HG03045 (cell line): ENCODE results near the gene SBNO1.
"Not testable (repeated sequence)": the region's sequence is repeated elsewhere in the genome, so short reads cannot be mapped to it uniquely, and the experiment has no call there.

Source experiments
- ATAC-seq: cut with Tn5 transposase; IDR thresholded peaks from one replicate; pipeline ENCODE4 v1.9.1; 2021; ENCODE audit warnings: mild to moderate bottlenecking, moderate library complexity; ENCODE audit not compliant: unreplicated experiment

SBNO1 gene

DNA sequence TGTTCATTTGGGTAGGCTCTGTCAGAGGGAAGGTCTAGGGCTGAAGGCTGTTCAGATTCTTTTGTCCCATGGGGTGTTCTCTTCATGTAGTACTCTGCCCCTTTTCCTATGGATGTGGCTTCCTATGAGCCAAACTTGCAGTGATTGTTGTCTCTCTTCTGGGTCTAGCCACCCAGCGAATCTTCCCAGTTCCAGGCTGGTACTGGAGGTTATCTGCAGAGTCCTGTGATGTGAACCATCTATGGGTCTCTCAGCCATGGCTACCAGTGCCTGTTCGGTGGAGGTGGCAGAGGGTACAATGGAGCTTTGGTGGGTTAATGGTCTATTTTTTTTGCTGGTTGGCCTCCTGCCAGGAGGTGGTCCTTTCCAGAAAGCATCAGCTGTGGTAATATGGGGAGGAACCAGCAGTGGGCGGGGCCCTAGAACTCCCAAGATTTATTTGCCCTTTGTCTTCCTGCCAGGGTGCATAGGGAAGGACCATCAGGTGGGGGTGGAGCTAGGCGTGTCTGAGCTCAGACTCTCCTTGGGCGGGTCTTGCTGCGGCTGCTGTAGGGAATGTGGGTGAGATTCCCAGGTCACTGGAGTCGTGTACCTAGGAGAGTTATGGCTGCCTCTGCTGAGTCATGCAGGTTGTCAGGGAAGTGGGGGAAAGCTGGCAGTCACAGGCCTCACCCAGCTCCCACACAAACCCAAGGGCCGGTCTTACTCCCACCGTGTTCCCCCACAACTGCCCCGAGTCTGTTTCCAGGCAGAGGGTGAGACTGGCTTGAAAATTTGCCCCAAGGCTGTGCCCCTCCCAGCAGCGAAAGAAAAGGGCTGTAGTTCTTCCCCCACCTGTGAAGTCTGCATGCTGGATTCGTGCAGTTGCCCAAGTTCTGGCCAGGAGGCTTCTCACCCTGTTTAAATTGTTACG is 113.9 kb downstream of the SBNO1 start:
- ATAC-seq: no peak

DNA sequence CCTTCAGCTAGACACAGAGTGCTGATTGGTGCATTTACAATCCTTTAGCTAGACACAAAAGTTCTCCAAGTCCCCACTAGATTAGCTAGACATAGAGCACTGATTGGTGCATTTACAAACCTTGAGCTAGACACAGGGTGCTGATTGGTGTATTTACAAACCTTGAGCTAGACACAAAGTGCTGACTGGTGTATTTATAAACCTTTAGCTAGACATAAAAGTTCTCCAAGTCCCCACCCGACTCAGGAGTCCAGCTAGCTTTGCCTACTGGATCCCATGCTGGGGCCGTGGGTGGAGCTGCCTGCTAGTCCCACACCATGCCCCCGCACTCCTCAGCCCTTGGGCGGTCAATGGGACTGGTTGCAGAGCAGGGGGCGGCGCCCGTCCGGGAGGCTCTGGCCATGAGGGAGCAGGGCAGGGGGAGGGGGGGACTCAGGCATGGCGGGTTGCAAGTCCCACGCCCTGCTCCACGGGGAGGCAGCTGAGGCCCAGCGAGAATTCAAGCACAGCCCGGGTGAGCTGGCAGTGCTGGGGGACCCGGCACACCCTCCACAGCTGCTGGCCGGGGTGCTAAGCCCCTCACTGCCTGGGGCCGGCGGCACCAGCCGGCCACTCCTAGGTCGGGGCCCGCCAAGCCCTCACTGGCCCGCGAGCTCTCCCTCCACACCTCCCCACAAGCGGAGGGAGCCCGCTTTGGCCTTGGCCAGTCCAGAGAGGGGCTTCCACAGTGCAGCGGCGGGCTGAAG is 115.5 kb downstream of the SBNO1 start:
- not testable (repeated sequence) for ATAC-seq

DNA sequence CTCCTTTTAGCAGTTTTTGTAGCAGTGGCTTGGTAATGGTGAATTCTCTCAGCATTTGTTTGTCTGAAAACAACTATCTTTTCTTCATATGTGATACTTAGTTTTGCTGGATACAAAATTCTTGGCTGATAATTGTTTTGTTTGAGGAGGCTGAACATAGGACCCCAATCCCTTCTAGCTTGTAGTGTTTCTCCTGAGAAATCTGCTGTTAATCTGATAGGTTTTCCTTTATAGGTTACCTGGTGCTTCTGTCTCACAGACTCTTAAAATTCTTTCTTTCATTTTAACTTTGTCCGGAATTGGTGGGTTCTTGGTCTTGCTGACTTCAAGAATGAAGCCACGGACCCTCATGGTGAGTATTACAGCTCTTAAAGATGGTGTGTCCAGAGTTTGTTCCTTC is 116.5 kb downstream of the SBNO1 start:
- ATAC-seq: not testable (repeated sequence)

DNA sequence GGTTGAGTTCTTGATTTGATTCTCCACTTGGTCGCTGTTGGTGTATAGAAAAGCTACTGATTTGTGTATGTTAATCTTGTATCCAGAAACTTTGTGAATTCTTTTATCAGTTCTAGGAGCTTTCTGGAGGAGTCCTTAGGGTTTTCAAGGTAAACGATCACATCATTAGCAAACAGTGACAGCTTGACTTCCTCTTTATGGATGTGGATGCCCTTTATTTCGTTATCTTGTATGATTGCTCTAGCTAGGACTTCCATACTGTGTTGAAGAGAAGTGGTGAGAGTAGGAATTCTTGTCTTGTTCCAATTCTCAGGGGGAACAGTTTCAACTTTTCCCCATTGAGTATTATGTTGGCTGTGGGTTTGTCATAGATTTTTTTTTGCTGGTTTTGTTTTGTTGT is 119.0 kb downstream of the SBNO1 start:
- no peak for ATAC-seq

DNA sequence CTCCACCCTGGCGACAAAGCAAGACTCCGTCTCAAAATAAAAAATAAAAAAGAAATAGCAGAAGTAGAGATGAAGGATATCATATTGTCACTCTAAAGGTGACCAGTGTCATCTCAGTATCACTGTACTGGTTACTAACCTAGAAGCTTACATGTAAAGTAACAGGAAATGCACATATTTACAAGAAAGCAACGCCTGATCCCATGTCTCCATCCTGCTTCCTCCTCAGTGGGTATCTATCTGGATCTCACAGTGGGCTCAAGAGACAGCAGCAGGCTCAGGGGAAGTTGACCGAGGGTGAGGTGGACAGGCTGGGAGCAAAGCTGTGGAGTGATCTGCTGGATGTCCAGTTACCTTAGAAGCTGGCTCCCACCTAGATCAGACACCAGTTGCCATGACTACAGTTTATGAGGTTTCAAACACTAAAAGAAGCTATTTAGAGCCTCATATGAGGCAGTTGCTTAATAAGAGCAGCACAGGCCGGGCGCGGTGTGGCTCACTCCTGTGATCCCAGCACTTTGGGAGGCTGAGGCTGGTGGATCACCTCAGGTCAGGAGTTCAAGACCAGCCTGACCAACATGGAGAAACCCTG is 120.9 kb downstream of the SBNO1 start:
- ATAC-seq: no peak

DNA sequence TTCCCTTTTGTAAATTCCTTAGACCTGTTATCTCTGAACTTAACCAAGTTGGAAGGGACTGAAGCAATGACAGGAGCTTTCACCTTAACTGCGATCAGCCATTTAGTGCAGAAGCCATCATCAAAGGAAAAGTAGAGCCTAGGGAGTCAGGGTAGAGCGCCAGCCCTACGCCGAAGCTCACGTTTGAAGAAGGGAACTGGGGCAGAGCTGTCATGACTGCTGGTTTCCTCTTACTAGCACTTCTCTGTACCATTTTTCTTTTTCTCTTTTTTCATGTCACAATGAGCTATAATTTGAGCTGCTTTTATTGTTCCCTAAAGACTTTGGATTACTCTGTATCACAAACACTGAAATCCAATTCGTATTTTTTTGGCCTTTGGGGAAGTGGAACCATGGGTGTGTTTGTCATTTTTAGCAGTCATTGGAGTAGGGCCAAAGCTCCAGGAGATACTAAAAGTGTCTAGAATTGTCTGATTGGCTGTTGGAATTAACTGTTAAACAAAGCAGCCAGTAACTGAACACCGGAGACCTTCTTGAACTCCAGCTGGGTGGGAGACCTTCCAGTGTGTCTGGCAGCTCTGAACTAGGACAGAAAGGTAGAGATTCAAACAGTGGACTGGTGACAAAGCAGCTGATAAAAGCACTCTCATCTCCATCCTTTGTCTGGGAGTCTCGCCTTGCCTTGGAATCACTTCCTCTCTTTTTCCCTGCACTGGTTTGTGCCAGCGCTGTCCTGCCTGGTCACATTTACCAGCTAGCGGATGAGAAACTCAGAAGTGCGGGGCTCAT is 122.3 kb downstream of the SBNO1 start:
- no peak for ATAC-seq
